CD14-positive monocyte (primary cell): ENCODE data around the gene PSMD3. TPM values are rescaled to one million over a fixed set of nuclear protein-coding genes. Genes with fewer than 3 reads are reported as not detected.

Source experiments
- DNase-seq, 3 donors: peaks; one replicate each; pipeline ENCODE4 v3.0.0-alpha.2; 2011 to 2022
- H2AFZ ChIP-seq: 2 replicates; pipeline ENCODE4 v1.6.0; 2012; ENCODE audit warnings: mild to moderate bottlenecking, low read depth, low read length, inconsistent platforms; ENCODE audit not compliant: insufficient read depth, poor library complexity, severe bottlenecking
- H3K27ac ChIP-seq, 2 donors: 1 replicate in 1 of 2; 2 replicates in 1 of 2; pipeline ENCODE4 v1.5.1; 2012 to 2013; ENCODE audit warnings: low read length in 2 of 2, control low read depth in 1 of 2, inconsistent platforms in 1 of 2, low read depth in 1 of 2, mild to moderate bottlenecking in 1 of 2
- H3K27me3 ChIP-seq, 2 donors: one replicate each; pipeline versions ENCODE4 v1.6.0 to v1.6.1; 2011 to 2013; ENCODE audit warnings: low read length in 2 of 2; ENCODE audit not compliant: control insufficient read depth in 2 of 2, insufficient read depth in 2 of 2
- H3K36me3 ChIP-seq, 2 donors: replicated peaks in 1 of 2; 1 replicate in 1 of 2; 2 replicates in 1 of 2; pipeline versions ENCODE4 v1.5.1 to v1.6.1; 2012 to 2013; ENCODE audit warnings: low read length in 2 of 2, control low read depth in 1 of 2, inconsistent platforms in 1 of 2, mild to moderate bottlenecking in 1 of 2; ENCODE audit not compliant: insufficient read depth in 2 of 2, control insufficient read depth in 1 of 2
- H3K4me1 ChIP-seq, 2 donors: 1 replicate in 1 of 2; 2 replicates in 1 of 2; pipeline versions ENCODE4 v1.5.1 to v1.6.1; 2012 to 2013; ENCODE audit warnings: low read length in 2 of 2, control low read depth in 1 of 2, inconsistent platforms in 1 of 2, mild to moderate bottlenecking in 1 of 2, moderate library complexity in 1 of 2; ENCODE audit not compliant: insufficient read depth in 2 of 2, control insufficient read depth in 1 of 2
- H3K4me2 ChIP-seq: replicated peaks from 2 replicates; pipeline ENCODE3; 2012; ENCODE audit warnings: low read length, moderate library complexity, mild to moderate bottlenecking; ENCODE audit not compliant: poor library complexity, severe bottlenecking; ENCODE audit errors: extremely low read depth
- H3K4me3 ChIP-seq, 3 experiments: fragments of 200-600 bp in 1 of 3; sonication (generic) in 1 of 3; replicated peaks in 1 of 3; 1 replicate in 2 of 3; 2 replicates in 1 of 3; pipeline ENCODE4 v1.5.1; 2011 to 2013; ENCODE audit warnings: low read length in 3 of 3, mild to moderate bottlenecking in 3 of 3, control low read depth in 2 of 3, low read depth in 2 of 3, inconsistent platforms in 1 of 3, moderate library complexity in 1 of 3
- H3K79me2 ChIP-seq: 2 replicates; pipeline ENCODE4 v1.6.0; 2012; ENCODE audit warnings: mild to moderate bottlenecking, control low read depth, inconsistent platforms, low read length, moderate library complexity; ENCODE audit not compliant: insufficient read depth
- H3K9ac ChIP-seq: 2 replicates; pipeline ENCODE4 v1.6.0; 2017; ENCODE audit warnings: low read length, mild to moderate bottlenecking; ENCODE audit not compliant: insufficient read depth, poor library complexity, severe bottlenecking
- H3K9me3 ChIP-seq, 2 donors: replicated peaks in 1 of 2; 1 replicate in 1 of 2; 2 replicates in 1 of 2; pipeline versions ENCODE4 v1.5.1 to v1.6.1; 2012 to 2013; ENCODE audit warnings: low read length in 2 of 2, control low read depth in 1 of 2; ENCODE audit not compliant: control insufficient read depth in 1 of 2, insufficient read depth in 1 of 2
- H4K20me1 ChIP-seq: 2 replicates; pipeline ENCODE4 v1.6.0; 2012; ENCODE audit warnings: mild to moderate bottlenecking, low read length, control low read depth, moderate library complexity; ENCODE audit not compliant: insufficient read depth
- H3K27ac Mint-ChIP-seq, 7 donors: one replicate each; pipeline ENCODE4 v1.8.0; 2020; ENCODE audit warnings: mild to moderate bottlenecking in 7 of 7, mixed read lengths in 7 of 7, moderate library complexity in 6 of 7, inconsistent platforms in 2 of 7
- H3K27me3 Mint-ChIP-seq, 3 donors: one replicate each; pipeline ENCODE4 v1.8.0; 2021 to 2022; ENCODE audit warnings: low read depth in 3 of 3, mild to moderate bottlenecking in 3 of 3, mixed read lengths in 3 of 3, moderate library complexity in 3 of 3, inconsistent platforms in 1 of 3
- H3K36me3 Mint-ChIP-seq, 2 donors: one replicate each; pipeline ENCODE4 v1.8.0; 2020; ENCODE audit warnings: mixed read lengths in 2 of 2, inconsistent platforms in 1 of 2, mild to moderate bottlenecking in 1 of 2
- H3K4me1 Mint-ChIP-seq: one replicate; pipeline ENCODE4 v1.8.0; 2020; ENCODE audit warnings: mild to moderate bottlenecking, mixed read lengths
- H3K4me3 Mint-ChIP-seq, 2 donors: one replicate each; pipeline ENCODE4 v1.8.0; 2020; ENCODE audit warnings: mild to moderate bottlenecking in 2 of 2, mixed read lengths in 2 of 2, moderate library complexity in 1 of 2
- H3K9me3 Mint-ChIP-seq, 7 donors: one replicate each; pipeline ENCODE4 v1.8.0; 2020 to 2022; ENCODE audit warnings: mixed read lengths in 7 of 7, mild to moderate bottlenecking in 6 of 7, moderate library complexity in 6 of 7, inconsistent platforms in 2 of 7
- WGBS: methylation state at CpG from one replicate; pipeline ENCODE4 v1.1.5; 2013; ENCODE audit warnings: missing lambda C conversion rate; ENCODE audit not compliant: insufficient coverage; 5-methylcytosine and 5-hydroxymethylcytosine counted together
- intact Hi-C, 2 donors: fragments of 100-400 bp; cut with micrococcal nuclease; formaldehyde crosslinking; loops; one replicate each; pipeline versions ENCODE4 v1.15.0 to v1.15.1; 2023
- polyA plus RNA-seq, 3 donors: library from polyadenylated mRNA; depleted of rRNA in 1 of 3; unstranded in 2 of 3; stranded (reverse) in 1 of 3; fragments of 300-500 nt in 2 of 3; fragments of >200 nt in 1 of 3; fragmentation: Illumina TruSeq in 2 of 3; gene quantifications; 1 replicate in 2 of 3; 2 replicates in 1 of 3; pipeline ENCODE4 v1.2.3, GENCODE V29; 2012 to 2021
- TF ChIP-seq, protein P1 (sequence below): fragments of 200-600 bp; IDR thresholded peaks from one replicate; pipeline ENCODE4 v1.8.0; 2022; ENCODE audit warnings: antibody characterized with exemption, mild to moderate bottlenecking

Gene PSMD3
- polyA plus RNA-seq, 3 donors, result 48.4 to 63.2 (median 48.8) TPM

DNA sequence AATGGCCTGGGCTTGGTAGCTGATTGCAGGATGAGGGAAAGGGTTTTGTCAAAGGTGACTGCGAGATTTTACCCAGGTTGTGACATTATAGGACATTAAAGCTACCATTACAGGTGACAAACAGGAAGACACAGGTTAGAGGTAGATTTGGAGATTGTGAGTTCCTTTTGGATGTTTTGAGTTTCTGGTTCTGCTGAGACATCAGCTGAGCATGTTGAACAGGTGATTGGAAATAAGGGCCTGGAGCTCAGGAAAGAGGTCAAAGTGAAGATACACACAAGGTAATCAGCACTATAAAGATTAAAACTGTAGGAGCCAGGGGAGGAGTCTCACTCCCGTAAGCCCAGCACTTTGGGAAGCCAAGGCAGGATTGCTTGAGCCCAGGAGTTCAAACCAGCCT is 11.8 kb upstream of the PSMD3 start:
- intact Hi-C loops, result no loop called here
- Mint-ChIP-seq H3K36me3 (no peaks in the 10 kb centered on the region), H3K4me1 (peaks cover 70% of the 10 kb centered on the region), H3K4me3 (peak overlapping the region in 1 of 2 donors; percentile 7), H3K27ac (no peak overlapping the region), H3K27me3 (peaks cover 0 to 10% (median 4%) of the 10 kb centered on the region in 3 donors), H3K9me3 (peaks cover 0 to 3% (median 0%) of the 10 kb centered on the region in 7 donors)
- H3K27ac ChIP-seq, result no peak overlapping the region
- H3K4me3 ChIP-seq, result no peak overlapping the region
- no peak overlapping the region for H3K4me2 ChIP-seq
- no peaks in the 10 kb centered on the region for H3K36me3 ChIP-seq
- DNase-seq, result no peak
- H4K20me1 ChIP-seq, result no peaks in the 10 kb centered on the region
- 100% methylated on average over 1 of the region's 2 CpGs for WGBS
- TF ChIP-seq, protein P1, sequence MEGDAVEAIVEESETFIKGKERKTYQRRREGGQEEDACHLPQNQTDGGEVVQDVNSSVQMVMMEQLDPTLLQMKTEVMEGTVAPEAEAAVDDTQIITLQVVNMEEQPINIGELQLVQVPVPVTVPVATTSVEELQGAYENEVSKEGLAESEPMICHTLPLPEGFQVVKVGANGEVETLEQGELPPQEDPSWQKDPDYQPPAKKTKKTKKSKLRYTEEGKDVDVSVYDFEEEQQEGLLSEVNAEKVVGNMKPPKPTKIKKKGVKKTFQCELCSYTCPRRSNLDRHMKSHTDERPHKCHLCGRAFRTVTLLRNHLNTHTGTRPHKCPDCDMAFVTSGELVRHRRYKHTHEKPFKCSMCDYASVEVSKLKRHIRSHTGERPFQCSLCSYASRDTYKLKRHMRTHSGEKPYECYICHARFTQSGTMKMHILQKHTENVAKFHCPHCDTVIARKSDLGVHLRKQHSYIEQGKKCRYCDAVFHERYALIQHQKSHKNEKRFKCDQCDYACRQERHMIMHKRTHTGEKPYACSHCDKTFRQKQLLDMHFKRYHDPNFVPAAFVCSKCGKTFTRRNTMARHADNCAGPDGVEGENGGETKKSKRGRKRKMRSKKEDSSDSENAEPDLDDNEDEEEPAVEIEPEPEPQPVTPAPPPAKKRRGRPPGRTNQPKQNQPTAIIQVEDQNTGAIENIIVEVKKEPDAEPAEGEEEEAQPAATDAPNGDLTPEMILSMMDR, result no peak
- H3K79me2 ChIP-seq, result no peaks in the 10 kb centered on the region
- no peak overlapping the region for H2AFZ ChIP-seq
- peaks cover 67 to 72% of the 10 kb centered on the region in 2 donors for H3K4me1 ChIP-seq
- H3K27me3 ChIP-seq, result no peaks in the 10 kb centered on the region
- H3K9me3 ChIP-seq, result no peaks in the 10 kb centered on the region
- H3K9ac ChIP-seq, result no peak overlapping the region

DNA sequence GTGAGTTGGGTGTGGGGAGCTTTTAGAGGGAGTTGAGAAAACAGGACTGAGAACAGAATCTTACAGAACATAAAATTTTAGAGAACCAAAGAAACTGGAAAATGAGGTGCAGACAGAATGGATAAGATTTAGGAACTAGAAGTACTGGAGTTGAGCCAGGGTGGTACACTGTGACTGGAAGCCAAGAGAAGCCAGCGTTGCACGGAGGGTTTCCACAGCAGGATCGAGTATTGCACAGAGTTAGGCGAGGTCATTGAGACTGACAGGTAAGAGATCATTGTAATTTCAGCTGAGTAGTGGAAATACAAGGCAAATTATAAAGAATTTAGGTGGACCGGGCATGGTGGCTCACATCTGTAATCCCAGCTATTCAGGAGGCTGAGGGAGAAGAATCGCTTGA is 11.2 kb upstream of the PSMD3 start:
- Mint-ChIP-seq H3K27me3 (peaks cover 0 to 13% (median 5%) of the 10 kb centered on the region in 3 donors), H3K4me1 (peaks cover 76% of the 10 kb centered on the region), H3K9me3 (peaks cover 0 to 3% (median 0%) of the 10 kb centered on the region in 7 donors), H3K4me3 (peak overlapping the region in 1 of 2 donors; percentile 23), H3K27ac (peak overlapping the region in 1 of 7 donors; percentile 12), H3K36me3 (no peaks in the 10 kb centered on the region)
- H3K27ac ChIP-seq, result no peak overlapping the region
- peak in 1 of 3 donors; percentile 44 for DNase-seq
- no peaks in the 10 kb centered on the region for H3K9me3 ChIP-seq
- H4K20me1 ChIP-seq, result no peaks in the 10 kb centered on the region
- no peak overlapping the region for H3K4me3 ChIP-seq
- WGBS, result 49% methylated on average over 5 of the region's 6 CpGs
- no peaks in the 10 kb centered on the region for H3K27me3 ChIP-seq
- H3K4me2 ChIP-seq, result no peak overlapping the region
- H3K79me2 ChIP-seq, result no peaks in the 10 kb centered on the region
- TF ChIP-seq, protein P1, result no peak
- H3K36me3 ChIP-seq, result no peaks in the 10 kb centered on the region
- H2AFZ ChIP-seq, result no peak overlapping the region
- H3K4me1 ChIP-seq, result peaks cover 71 to 77% of the 10 kb centered on the region in 2 donors
- intact Hi-C loops, result no loop called here
- no peak overlapping the region for H3K9ac ChIP-seq
